Fibroblast of lung (primary cell): ENCODE data around the gene DDR1.

ENCODE experiments used
- CTCF ChIP-seq, 2 donors: IDR thresholded peaks in 1 of 2; conservative IDR thresholded peaks in 1 of 2; 1 replicate in 1 of 2; 2 replicates in 1 of 2; pipeline ENCODE4 v1.5.1; 2011 to 2012; ENCODE audit warnings: low read length in 2 of 2, control low read depth in 1 of 2, inconsistent platforms in 1 of 2, low read depth in 1 of 2, mild to moderate bottlenecking in 1 of 2
- EZH2 ChIP-seq: IDR thresholded peaks from 2 replicates; pipeline ENCODE4 v1.5.1; 2012; ENCODE audit warnings: low read length, control low read depth, mild to moderate bottlenecking; ENCODE audit errors: missing control alignments

- no peak for TF ChIP-seq CTCF (conservative IDR thresholded peaks at IDR 0.05 in 1 of 2, IDR thresholded peaks at IDR 0.05 in 1 of 2; ENCODE audit: low read depth in 1 of 2, low read length in 2 of 2)
- TF ChIP-seq EZH2: no peak
Measured at GRCh38 chr6:30935018-30935417, 50.7 kb downstream of the DDR1 start.
